GM12864 (cell line): Measurements from ENCODE around the gene PCP4.
"Not testable (repeated sequence)": the region's sequence is repeated elsewhere in the genome, so short reads cannot be mapped to it uniquely, and the experiment has no call there.

Experiments
- DNase-seq: peaks from one replicate; pipeline ENCODE4 v3.0.0-alpha.2; 2011; ENCODE audit warnings: low read depth
- H3K4me3 ChIP-seq: 2 replicates; pipeline ENCODE4 v1.5.1; 2011; ENCODE audit warnings: mild to moderate bottlenecking, low read depth, low read length, control low read depth
- TF ChIP-seq, protein P1 (sequence below): IDR thresholded peaks from 2 replicates; pipeline ENCODE4 v1.5.1; 2011; ENCODE audit warnings: low read depth, mild to moderate bottlenecking, moderate library complexity, low read length, control low read depth, inconsistent platforms; ENCODE audit errors: missing control alignments

The PCP4 gene

GRCh38 chr21:39881661-39882060 is 14.4 kb downstream of the PCP4 start:
- DNase-seq: no peak
- TF ChIP-seq, protein P1, sequence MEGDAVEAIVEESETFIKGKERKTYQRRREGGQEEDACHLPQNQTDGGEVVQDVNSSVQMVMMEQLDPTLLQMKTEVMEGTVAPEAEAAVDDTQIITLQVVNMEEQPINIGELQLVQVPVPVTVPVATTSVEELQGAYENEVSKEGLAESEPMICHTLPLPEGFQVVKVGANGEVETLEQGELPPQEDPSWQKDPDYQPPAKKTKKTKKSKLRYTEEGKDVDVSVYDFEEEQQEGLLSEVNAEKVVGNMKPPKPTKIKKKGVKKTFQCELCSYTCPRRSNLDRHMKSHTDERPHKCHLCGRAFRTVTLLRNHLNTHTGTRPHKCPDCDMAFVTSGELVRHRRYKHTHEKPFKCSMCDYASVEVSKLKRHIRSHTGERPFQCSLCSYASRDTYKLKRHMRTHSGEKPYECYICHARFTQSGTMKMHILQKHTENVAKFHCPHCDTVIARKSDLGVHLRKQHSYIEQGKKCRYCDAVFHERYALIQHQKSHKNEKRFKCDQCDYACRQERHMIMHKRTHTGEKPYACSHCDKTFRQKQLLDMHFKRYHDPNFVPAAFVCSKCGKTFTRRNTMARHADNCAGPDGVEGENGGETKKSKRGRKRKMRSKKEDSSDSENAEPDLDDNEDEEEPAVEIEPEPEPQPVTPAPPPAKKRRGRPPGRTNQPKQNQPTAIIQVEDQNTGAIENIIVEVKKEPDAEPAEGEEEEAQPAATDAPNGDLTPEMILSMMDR: no peak
- H3K4me3 ChIP-seq: no peak overlapping the region

- H3K4me3 ChIP-seq: no peak overlapping the region
- DNase-seq: no peak
- TF ChIP-seq, protein P1: no peak
Measured at GRCh38 chr21:39882151-39882838, 15.1 kb downstream of the PCP4 start.

DNA sequence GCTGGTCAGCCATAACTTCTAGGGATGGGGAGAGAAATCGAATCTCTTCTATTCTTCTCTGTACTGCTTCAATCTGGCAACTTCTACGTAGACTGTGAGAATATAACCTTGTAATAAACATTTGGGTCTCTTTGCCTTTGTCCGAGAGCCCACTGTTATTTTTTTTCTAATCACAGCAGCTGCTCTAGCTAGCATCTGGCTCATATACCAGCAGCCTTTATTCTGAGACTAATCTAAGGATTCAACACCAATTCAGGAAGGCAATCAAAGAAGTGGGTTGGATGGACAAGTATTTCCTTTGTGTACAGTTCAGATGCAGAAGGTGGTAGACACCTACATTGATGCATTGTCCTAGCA is 15.6 kb downstream of the PCP4 start:
- TF ChIP-seq, protein P1: no peak
- DNase-seq: no peak
- no peak overlapping the region for H3K4me3 ChIP-seq

GRCh38 chr21:39885119-39885848 is 18.0 kb downstream of the PCP4 start:
- no peak for DNase-seq
- TF ChIP-seq, protein P1: no peak
- no peak overlapping the region for H3K4me3 ChIP-seq

DNA sequence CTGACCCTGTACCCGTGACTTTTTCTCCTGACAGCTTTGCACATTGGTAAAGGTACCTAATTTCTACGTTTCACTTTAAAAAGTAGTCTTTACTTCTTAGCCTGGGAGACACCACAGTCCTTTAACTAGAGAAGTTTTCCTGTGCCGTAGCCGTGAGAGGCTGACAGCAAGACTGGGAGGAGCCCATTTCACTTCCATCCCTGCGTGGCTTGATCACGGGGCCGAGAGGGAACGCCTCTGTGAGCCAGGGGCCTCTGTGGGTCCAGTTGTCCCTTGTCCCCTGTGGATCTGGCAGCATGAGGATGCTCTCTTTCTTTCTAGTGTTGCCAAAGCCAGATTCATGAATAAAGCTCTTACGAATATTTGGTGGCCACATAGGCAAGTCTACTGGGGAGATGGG is 21.6 kb downstream of the PCP4 start:
- TF ChIP-seq, protein P1: no peak
- DNase-seq: no peak
- H3K4me3 ChIP-seq: no peak overlapping the region

GRCh38 chr21:39891111-39891510 is 23.9 kb downstream of the PCP4 start:
- DNase-seq: no peak
- H3K4me3 ChIP-seq: no peak overlapping the region
- TF ChIP-seq, protein P1: no peak

DNA sequence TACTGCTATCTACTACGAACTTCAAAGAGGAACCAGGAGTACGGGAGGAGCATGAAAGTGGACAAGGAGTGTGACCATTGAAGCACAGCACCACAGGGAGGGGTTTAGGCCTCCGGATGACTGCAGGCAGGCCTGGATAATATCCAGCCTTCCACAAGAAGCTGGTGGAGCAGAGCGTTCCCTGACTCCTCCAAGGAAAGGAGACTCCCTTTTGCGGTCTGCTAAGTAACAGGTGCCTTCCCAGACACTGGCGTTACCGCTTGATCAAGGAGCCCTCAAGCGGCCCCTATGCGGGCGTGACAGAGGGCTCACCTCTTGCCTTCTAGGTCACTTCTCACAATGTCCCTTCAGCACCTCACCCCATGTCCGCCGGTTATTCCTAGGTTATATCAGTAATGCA is 24.6 kb downstream of the PCP4 start:
- not testable (repeated sequence) for H3K4me3 ChIP-seq, DNase-seq
